HG03571 (cell line): ENCODE measurements around the gene CTRB2.
A peak's percentile ranks its signal among the peaks of the same experiment; 100 is the strongest.
"Not testable (repeated sequence)": the region's sequence is repeated elsewhere in the genome, so short reads cannot be mapped to it uniquely, and the experiment has no call there.

Experiments used
- ATAC-seq: cut with Tn5 transposase; IDR thresholded peaks from one replicate; pipeline ENCODE4 v1.9.1; 2021; ENCODE audit not compliant: unreplicated experiment

The CTRB2 gene

GRCh38 chr16:75227361-75228142 lies 20.6 kb upstream of the CTRB2 start:
- no peak for ATAC-seq

- no peak for ATAC-seq
These were observed 19.8 kb upstream of the CTRB2 start for GRCh38 chr16:75226550-75227360.

- no peak for ATAC-seq
These were observed 18.9 kb upstream of the CTRB2 start for GRCh38 chr16:75225678-75226515.

GRCh38 chr16:75225092-75225491 lies 18.1 kb upstream of the CTRB2 start:
- ATAC-seq: no peak

GRCh38 chr16:75224306-75225082 lies 17.5 kb upstream of the CTRB2 start:
- no peak for ATAC-seq

GRCh38 chr16:75223129-75223528 lies 16.2 kb upstream of the CTRB2 start:
- ATAC-seq: not testable (repeated sequence)

- no peak for ATAC-seq
These were observed 15.4 kb upstream of the CTRB2 start for GRCh38 chr16:75222271-75222783.

GRCh38 chr16:75219838-75220237 lies 12.9 kb upstream of the CTRB2 start:
- no peak for ATAC-seq

GRCh38 chr16:75219088-75219487 lies 12.1 kb upstream of the CTRB2 start:
- ATAC-seq: no peak

GRCh38 chr16:75218256-75219076 lies 11.5 kb upstream of the CTRB2 start, which contains the start of gene CTRB1:
Gene CTRB1 (plus strand): TSS chr16:75218988. CDS start chr16:75219008, 20 bp downstream.
- ATAC-seq: peak; percentile 53

GRCh38 chr16:75217389-75217851 lies 10.5 kb upstream of the CTRB2 start:
- no peak for ATAC-seq

GRCh38 chr16:75216576-75216975 lies 9.6 kb upstream of the CTRB2 start:
- no peak for ATAC-seq

- no peak for ATAC-seq
These were observed 9.2 kb upstream of the CTRB2 start for GRCh38 chr16:75216127-75216526.

GRCh38 chr16:75211286-75211685 lies 4.3 kb upstream of the CTRB2 start:
- not testable (repeated sequence) for ATAC-seq

GRCh38 chr16:75209944-75210343 lies 3.0 kb upstream of the CTRB2 start:
- no peak for ATAC-seq

- not testable (repeated sequence) for ATAC-seq
These were observed 2.6 kb upstream of the CTRB2 start for GRCh38 chr16:75209514-75209913.

- no peak for ATAC-seq
These were observed 2.0 kb upstream of the CTRB2 start for GRCh38 chr16:75208861-75209505.

- ATAC-seq: no peak
These were observed 1.4 kb upstream of the CTRB2 start for GRCh38 chr16:75208242-75208825.
